Ovary (tissue), 9 donors: ENCODE data around the gene TMCO6. TPM values are rescaled to one million over a fixed set of nuclear protein-coding genes. Genes with fewer than 3 reads are reported as not detected.

Experiments used
- DNase-seq, 5 donors: peaks; one replicate each; pipeline ENCODE4 v3.0.0-alpha.2; 2019 to 2020
- H3K27ac ChIP-seq, 2 donors: fragments of 200-600 bp; one replicate each; pipeline versions ENCODE4 v1.5.1 to v1.8.0; 2019 to 2022
- H3K27me3 ChIP-seq: fragments of 200-600 bp; one replicate; pipeline ENCODE4 v1.8.0; 2022
- H3K36me3 ChIP-seq: fragments of 200-600 bp; sonication (generic); one replicate; pipeline ENCODE4 v1.5.1; 2019
- H3K4me1 ChIP-seq: one replicate; pipeline ENCODE4 v1.8.1; 2013; ENCODE audit warnings: mild to moderate bottlenecking, moderate library complexity; ENCODE audit not compliant: insufficient read depth
- H3K4me3 ChIP-seq: fragments of 200-600 bp; sonication (generic); one replicate; pipeline ENCODE4 v1.5.1; 2017
- H3K9me3 ChIP-seq, 2 donors: fragments of 200-600 bp in 1 of 2; sonication (generic) in 1 of 2; one replicate each; pipeline versions ENCODE4 v1.5.1 to v1.8.1; 2013 to 2019; ENCODE audit warnings: mild to moderate bottlenecking in 1 of 2, moderate library complexity in 1 of 2
- EP300 ChIP-seq: sonication (generic); formaldehyde crosslinking; IDR thresholded peaks from one replicate; pipeline ENCODE4 v1.6.1; 2017; ENCODE audit warnings: antibody characterized with exemption
- POLR2A ChIP-seq: fragments of 450-650 bp; IDR thresholded peaks from one replicate; pipeline ENCODE4 v1.6.1; 2017; ENCODE audit warnings: antibody characterized with exemption, mild to moderate bottlenecking, moderate library complexity
- WGBS, 3 donors: extraction: QIAGEN DNeasy Blood & Tissue Kit in 1 of 3; methylation state at CpG; one replicate each; pipeline versions ENCODE4 v1.1.5 to v1.1.7; 2013 to 2017; 5-methylcytosine and 5-hydroxymethylcytosine counted together
- intact Hi-C, 4 donors: fragments of 100-400 bp; cut with DNase I; formaldehyde crosslinking; loops; one replicate each; pipeline versions ENCODE4 v1.11.0 to v1.15.1; 2022 to 2023
- polyA plus RNA-seq, 2 donors: library from polyadenylated mRNA; stranded (reverse); fragments of 200-250 nt in 1 of 2; fragments of 350-450 nt in 1 of 2; fragmentation: Illumina TruSeq in 1 of 2; extraction: RNeasy Lipid Tissue Mini Kit (QIAGEN cat#74804) in 1 of 2; gene quantifications; one replicate each; pipeline ENCODE4 v1.2.3, GENCODE V29; 2013 to 2014
- total RNA-seq, 7 donors: library from RNA; depleted of rRNA in 2 of 7; stranded (reverse); fragments of >200 nt in 2 of 7; fragmentation: NEBNext Ultra II Directional in 3 of 7; extraction: Animal tissue kit (Norgen Biotek cat#: 25700) in 3 of 7; gene quantifications; one replicate each; pipeline versions ENCODE4 v1.1.0 to v1.2.4, GENCODE V29; 2016 to 2023
- TF ChIP-seq, protein P1 (sequence below), 3 donors: fragments of 450-650 bp in 2 of 3; fragments of 200-600 bp in 1 of 3; IDR thresholded peaks; one replicate each; pipeline versions ENCODE4 v1.5.1 to v1.8.0; 2016 to 2022; ENCODE audit warnings: antibody characterized with exemption in 3 of 3, mild to moderate bottlenecking in 1 of 3
- donor health status: DM: no; HTN: no; CAD: no; lungs with moderate emphysema.
- donor health status: DM: no; HTN: no; CAD: no.
- donor health status: Bipolar disorder and iron deficiency.
- donor health status: DM: yes; HTN: yes; CAD: no.
- donor health status: DM: no; HTN: no; CAD: no.
- donor health status: DM: yes; HTN: yes; CAD: no.

Gene TMCO6
- total and polyA plus RNA-seq, 9 donors = 8.0 to 62.8 (median 14.9) TPM

DNA sequence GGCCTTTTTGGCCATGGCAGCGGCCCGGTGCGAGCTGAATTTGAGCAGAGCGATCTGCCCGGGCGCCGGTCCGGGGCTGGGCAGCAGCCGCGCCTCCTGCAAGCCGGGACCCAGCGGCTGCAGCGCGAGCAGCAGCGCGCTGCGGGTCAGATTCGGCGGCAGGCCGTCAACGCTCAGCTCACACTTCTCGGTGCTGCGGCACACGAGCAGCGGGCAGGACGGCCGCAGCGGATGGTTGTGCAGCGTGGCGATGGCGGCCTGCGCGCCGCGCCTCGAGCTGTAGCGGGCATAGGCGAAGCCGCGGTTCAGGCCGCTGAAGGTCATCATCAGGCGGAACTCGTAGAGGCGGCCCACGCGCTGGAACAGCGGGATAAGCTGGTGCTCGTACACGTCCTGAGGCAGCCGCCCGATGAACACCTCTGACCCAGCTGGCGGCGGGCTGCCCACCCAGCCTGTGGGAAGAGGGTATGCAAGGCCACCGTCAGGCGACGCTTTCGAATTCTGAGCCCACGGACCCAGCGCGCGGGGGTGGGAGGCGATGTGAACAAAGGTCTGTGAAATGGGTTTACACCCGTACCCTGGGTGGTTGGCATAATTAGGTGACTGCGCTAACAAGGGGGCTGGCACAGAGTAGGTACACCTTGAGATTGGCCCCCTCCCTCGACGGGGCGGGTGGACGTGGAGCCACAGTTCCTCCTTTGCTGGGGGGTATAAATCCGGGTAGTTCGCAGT, 33.4 kb downstream of the TMCO6 start:
- intact Hi-C loops = no loop called here
- no peaks in the 10 kb centered on the region for H3K9me3 ChIP-seq
- no peak overlapping the region for H3K4me3 ChIP-seq
- TF ChIP-seq EP300 (no peak), POLR2A (no peak)
- TF ChIP-seq, protein P1, sequence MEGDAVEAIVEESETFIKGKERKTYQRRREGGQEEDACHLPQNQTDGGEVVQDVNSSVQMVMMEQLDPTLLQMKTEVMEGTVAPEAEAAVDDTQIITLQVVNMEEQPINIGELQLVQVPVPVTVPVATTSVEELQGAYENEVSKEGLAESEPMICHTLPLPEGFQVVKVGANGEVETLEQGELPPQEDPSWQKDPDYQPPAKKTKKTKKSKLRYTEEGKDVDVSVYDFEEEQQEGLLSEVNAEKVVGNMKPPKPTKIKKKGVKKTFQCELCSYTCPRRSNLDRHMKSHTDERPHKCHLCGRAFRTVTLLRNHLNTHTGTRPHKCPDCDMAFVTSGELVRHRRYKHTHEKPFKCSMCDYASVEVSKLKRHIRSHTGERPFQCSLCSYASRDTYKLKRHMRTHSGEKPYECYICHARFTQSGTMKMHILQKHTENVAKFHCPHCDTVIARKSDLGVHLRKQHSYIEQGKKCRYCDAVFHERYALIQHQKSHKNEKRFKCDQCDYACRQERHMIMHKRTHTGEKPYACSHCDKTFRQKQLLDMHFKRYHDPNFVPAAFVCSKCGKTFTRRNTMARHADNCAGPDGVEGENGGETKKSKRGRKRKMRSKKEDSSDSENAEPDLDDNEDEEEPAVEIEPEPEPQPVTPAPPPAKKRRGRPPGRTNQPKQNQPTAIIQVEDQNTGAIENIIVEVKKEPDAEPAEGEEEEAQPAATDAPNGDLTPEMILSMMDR (IDR thresholded peaks at IDR 0.05) = no peak
- peaks cover 3% of the 10 kb centered on the region for H3K4me1 ChIP-seq
- no peaks in the 10 kb centered on the region for H3K27me3 ChIP-seq
- no peaks in the 10 kb centered on the region for H3K36me3 ChIP-seq
- 20 to 49% (median 29%) methylated on average over 57 to 70 of the region's 70 CpGs for WGBS, 3 donors
- peak in 3 of 5 donors; percentile 28 to 69 (median 59) for DNase-seq
- H3K27ac ChIP-seq = no peak overlapping the region

GRCh38 chr5:140673187-140673976, 34.1 kb downstream of the TMCO6 start, which contains the start of gene DND1:
DND1 (minus strand) TSS chr5:140673576; CDS start chr5:140673542, 34 bp downstream.
- intact Hi-C loops = no loop called here
- H3K4me1 ChIP-seq = peaks cover 3% of the 10 kb centered on the region
- DNase-seq = peak in 3 of 5 donors; percentile 44 to 51 (median 47)
- TF ChIP-seq EP300 (no peak), POLR2A (no peak)
- TF ChIP-seq, protein P1 (IDR thresholded peaks at IDR 0.05) = no peak
- H3K27ac ChIP-seq = no peak within 1 kb of the TSS
- no peaks in the 10 kb centered on the region for H3K27me3 ChIP-seq
- H3K4me3 ChIP-seq = no peak within 1 kb of the TSS
- no peaks in the 10 kb centered on the region for H3K36me3 ChIP-seq
- WGBS, 3 donors = 81 to 88% (median 87%) methylated on average over 45 of the region's 45 CpGs
- H3K9me3 ChIP-seq = no peaks in the 10 kb centered on the region

DNA sequence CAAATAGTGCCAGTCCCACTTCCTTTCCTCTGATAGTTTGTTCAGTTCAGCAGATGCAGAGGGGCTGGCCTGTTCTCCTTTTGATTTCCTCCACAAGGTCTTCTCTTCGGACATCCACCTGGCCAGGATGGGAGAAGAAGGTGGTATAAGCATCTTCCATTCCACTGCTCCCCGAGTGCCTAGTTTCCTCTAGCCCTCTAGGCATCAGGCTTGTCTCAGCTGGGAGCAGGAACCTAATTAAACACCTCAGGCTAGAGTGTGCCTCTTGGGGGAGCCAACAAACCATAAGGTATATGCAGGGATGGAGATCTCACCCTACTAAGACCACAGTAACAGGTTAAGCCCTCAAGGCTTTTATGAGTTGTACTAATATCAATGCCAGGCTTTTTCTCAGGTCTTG, 35.0 kb downstream of the TMCO6 start:
- Histone ChIP-seq H3K36me3 (no peaks in the 10 kb centered on the region), H3K4me3 (no peak overlapping the region), H3K9me3 (no peaks in the 10 kb centered on the region), H3K27me3 (no peaks in the 10 kb centered on the region), H3K27ac (no peak overlapping the region), H3K4me1 (peaks cover 3% of the 10 kb centered on the region)
- no peak for DNase-seq
- 83 to 92% (median 84%) methylated on average over 2 of the region's 2 CpGs for WGBS, 3 donors
- TF ChIP-seq POLR2A = no peak
- TF ChIP-seq, protein P1 (IDR thresholded peaks at IDR 0.05) = no peak
- TF ChIP-seq EP300 = no peak
- intact Hi-C loops = no loop called here

DNA sequence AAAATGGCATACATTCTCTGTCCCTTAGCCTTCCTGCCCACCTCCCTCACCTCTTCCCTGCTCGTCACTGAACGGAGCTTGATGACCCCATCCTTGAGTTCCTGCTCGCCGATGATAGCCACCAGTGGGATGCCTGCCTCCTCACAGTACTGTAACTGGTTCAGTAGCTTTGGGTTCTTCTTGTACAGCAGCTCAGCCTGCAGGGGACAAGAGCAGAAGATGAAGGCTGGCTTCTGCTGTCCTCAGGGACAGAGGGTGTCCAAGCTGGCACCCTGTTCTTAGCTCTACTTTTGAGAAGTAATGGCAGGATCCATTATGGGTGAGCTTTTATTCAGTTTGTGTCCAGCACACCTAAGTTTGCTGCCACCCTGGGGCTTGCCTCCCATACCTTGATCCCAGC, 35.4 kb downstream of the TMCO6 start:
- WGBS, 3 donors = 89 to 97% (median 93%) methylated on average over 4 of the region's 4 CpGs
- Histone ChIP-seq H3K4me3 (no peak overlapping the region), H3K36me3 (no peaks in the 10 kb centered on the region), H3K27ac (no peak overlapping the region), H3K27me3 (no peaks in the 10 kb centered on the region), H3K9me3 (no peaks in the 10 kb centered on the region), H3K4me1 (peaks cover 3% of the 10 kb centered on the region)
- no peak for DNase-seq
- intact Hi-C loops = no loop called here
- TF ChIP-seq POLR2A = no peak
- TF ChIP-seq, protein P1 (IDR thresholded peaks at IDR 0.05) = no peak
- no peak for TF ChIP-seq EP300
